G401.6 (cell line): ENCODE results near the gene ZCCHC24.

Experiments used
- FAIRE-seq: peaks from 2 replicates; lab custom pipeline; 2012; peaks lifted over from hg19 to GRCh38; lab: Jason Lieb, UNC

ZCCHC24 gene

GRCh38 chr10:79397575-79398303 lies 47.7 kb downstream of the ZCCHC24 start:
- no peak for FAIRE-seq

GRCh38 chr10:79397051-79397450 lies 48.4 kb downstream of the ZCCHC24 start:
- no peak for FAIRE-seq

- FAIRE-seq, result no peak
Observed at GRCh38 chr10:79396520-79396919, 48.9 kb downstream of the ZCCHC24 start.

GRCh38 chr10:79394664-79395063 lies 50.8 kb downstream of the ZCCHC24 start:
- no peak for FAIRE-seq

- FAIRE-seq, result no peak
Observed at GRCh38 chr10:79393924-79394610, 51.4 kb downstream of the ZCCHC24 start.

- no peak for FAIRE-seq
Observed at GRCh38 chr10:79393221-79393923, 52.1 kb downstream of the ZCCHC24 start.

GRCh38 chr10:79392506-79393176 lies 52.8 kb downstream of the ZCCHC24 start:
- FAIRE-seq, result no peak

GRCh38 chr10:79392020-79392398 lies 53.4 kb downstream of the ZCCHC24 start:
- no peak for FAIRE-seq

GRCh38 chr10:79391231-79392019 lies 54.0 kb downstream of the ZCCHC24 start:
- FAIRE-seq, result no peak

GRCh38 chr10:79390551-79391229 lies 54.7 kb downstream of the ZCCHC24 start:
- FAIRE-seq, result no peak

GRCh38 chr10:79390057-79390456 lies 55.4 kb downstream of the ZCCHC24 start:
- no peak for FAIRE-seq

GRCh38 chr10:79387974-79388850 lies 57.2 kb downstream of the ZCCHC24 start:
- FAIRE-seq, result no peak

GRCh38 chr10:79387466-79387973 lies 57.9 kb downstream of the ZCCHC24 start:
- FAIRE-seq, result no peak

- no peak for FAIRE-seq
Observed at GRCh38 chr10:79386637-79387465, 58.6 kb downstream of the ZCCHC24 start.

GRCh38 chr10:79385804-79386531 lies 59.5 kb downstream of the ZCCHC24 start:
- FAIRE-seq, result no peak

GRCh38 chr10:79385392-79385795 lies 60.0 kb downstream of the ZCCHC24 start:
- no peak for FAIRE-seq

GRCh38 chr10:79384773-79385391 lies 60.5 kb downstream of the ZCCHC24 start:
- no peak for FAIRE-seq
